Neuronal stem cell (in vitro differentiated cells): ENCODE measurements around the gene CACNG5.

Experiments used
- DNase-seq: peaks from one replicate; pipeline ENCODE4 v3.0.0-alpha.2; 2013; ENCODE audit warnings: low spot score
- H2AFZ ChIP-seq: one replicate; pipeline ENCODE4 v1.6.1; 2013; ENCODE audit warnings: mild to moderate bottlenecking, low read length, inconsistent platforms
- H2AK5ac ChIP-seq: 2 replicates; pipeline ENCODE4 v1.6.1; 2013; ENCODE audit warnings: low read depth, mild to moderate bottlenecking, inconsistent platforms, low read length, moderate library complexity, mixed read lengths
- H2BK120ac ChIP-seq: 2 replicates; pipeline ENCODE4 v1.6.1; 2013; ENCODE audit warnings: low read depth, mild to moderate bottlenecking, inconsistent platforms, low read length, moderate library complexity, mixed read lengths
- H2BK12ac ChIP-seq: one replicate; pipeline ENCODE4 v1.6.1; 2013; ENCODE audit warnings: low read length, inconsistent platforms
- H2BK15ac ChIP-seq: 2 replicates; pipeline ENCODE4 v1.6.1; 2013; ENCODE audit warnings: mild to moderate bottlenecking, low read length, inconsistent platforms, mixed read lengths
- H2BK5ac ChIP-seq: one replicate; pipeline ENCODE4 v1.6.1; 2013; ENCODE audit warnings: inconsistent platforms, mild to moderate bottlenecking, low read length, moderate library complexity
- H3K14ac ChIP-seq: one replicate; pipeline ENCODE4 v1.6.1; 2013; ENCODE audit warnings: low read length, inconsistent platforms
- H3K18ac ChIP-seq: 2 replicates; pipeline ENCODE4 v1.6.1; 2013; ENCODE audit warnings: low read length, inconsistent platforms
- H3K23ac ChIP-seq: 2 replicates; pipeline ENCODE4 v1.6.1; 2013; ENCODE audit warnings: low read depth, mild to moderate bottlenecking, mixed read lengths, low read length, inconsistent platforms; ENCODE audit not compliant: poor library complexity
- H3K27ac ChIP-seq: replicated peaks from 3 replicates; pipeline ENCODE4 v1.5.1; 2013; ENCODE audit warnings: low read length, inconsistent platforms
- H3K27me3 ChIP-seq, 3 experiments: 2 replicates each; pipeline ENCODE4 v1.6.1; 2013; ENCODE audit warnings: low read length in 3 of 3, mild to moderate bottlenecking in 2 of 3, inconsistent platforms in 1 of 3, low read depth in 1 of 3, mixed read lengths in 1 of 3, moderate library complexity in 1 of 3; ENCODE audit not compliant: control insufficient read depth in 3 of 3, insufficient read depth in 3 of 3
- H3K36me3 ChIP-seq, 2 donors: replicated peaks in 1 of 2; 2 replicates each; pipeline ENCODE4 v1.6.1; 2013; ENCODE audit warnings: low read length in 2 of 2; ENCODE audit not compliant: control insufficient read depth in 2 of 2, insufficient read depth in 2 of 2
- H3K4ac ChIP-seq: 2 replicates; pipeline ENCODE4 v1.6.1; 2013; ENCODE audit warnings: inconsistent platforms, mild to moderate bottlenecking, low read length, moderate library complexity
- H3K4me1 ChIP-seq, 2 donors: 1 replicate in 1 of 2; 2 replicates in 1 of 2; pipeline ENCODE4 v1.6.1; 2013; ENCODE audit warnings: low read length in 2 of 2, low read depth in 1 of 2; ENCODE audit not compliant: control insufficient read depth in 2 of 2, insufficient read depth in 1 of 2
- H3K4me2 ChIP-seq: one replicate; pipeline ENCODE4 v1.6.1; 2013; ENCODE audit warnings: mild to moderate bottlenecking, low read length, inconsistent platforms; ENCODE audit not compliant: insufficient read depth, poor library complexity, severe bottlenecking
- H3K4me3 ChIP-seq, 2 donors: 2 replicates each; pipeline ENCODE4 v1.5.1; 2013; ENCODE audit warnings: low read length in 2 of 2, mild to moderate bottlenecking in 2 of 2, inconsistent platforms in 1 of 2, moderate library complexity in 1 of 2
- H3K79me1 ChIP-seq: one replicate; pipeline ENCODE4 v1.6.1; 2013; ENCODE audit warnings: low read depth, mild to moderate bottlenecking, inconsistent platforms, low read length, moderate library complexity
- H3K9ac ChIP-seq: one replicate; pipeline ENCODE4 v1.6.1; 2013; ENCODE audit warnings: mild to moderate bottlenecking, low read depth, low read length, inconsistent platforms; ENCODE audit not compliant: poor library complexity
- H3K9me3 ChIP-seq, 2 donors: replicated peaks in 1 of 2; 2 replicates each; pipeline versions ENCODE3 to v1.6.1; 2013; ENCODE audit warnings: low read length in 2 of 2, mild to moderate bottlenecking in 2 of 2, inconsistent platforms in 1 of 2, low read depth in 1 of 2, mixed read lengths in 1 of 2, moderate library complexity in 1 of 2; ENCODE audit not compliant: control insufficient read depth in 2 of 2, insufficient read depth in 1 of 2
- H4K8ac ChIP-seq: one replicate; pipeline ENCODE4 v1.6.1; 2013; ENCODE audit warnings: low read depth, mild to moderate bottlenecking, inconsistent platforms, low read length, moderate library complexity
- H4K91ac ChIP-seq: one replicate; pipeline ENCODE4 v1.6.1; 2013; ENCODE audit warnings: low read length, low read depth, mild to moderate bottlenecking, inconsistent platforms; ENCODE audit not compliant: poor library complexity
- WGBS, 2 donors: extraction: QIAGEN DNeasy Blood & Tissue Kit; methylation state at CpG; one replicate each; pipeline ENCODE4 v1.1.7; 2013; ENCODE audit warnings: missing lambda C conversion rate in 2 of 2, mixed read lengths in 1 of 2; ENCODE audit not compliant: insufficient read length in 2 of 2, insufficient replicate concordance in 1 of 2; ENCODE audit errors: extremely low coverage in 2 of 2; 5-methylcytosine and 5-hydroxymethylcytosine counted together

CACNG5 gene

DNA sequence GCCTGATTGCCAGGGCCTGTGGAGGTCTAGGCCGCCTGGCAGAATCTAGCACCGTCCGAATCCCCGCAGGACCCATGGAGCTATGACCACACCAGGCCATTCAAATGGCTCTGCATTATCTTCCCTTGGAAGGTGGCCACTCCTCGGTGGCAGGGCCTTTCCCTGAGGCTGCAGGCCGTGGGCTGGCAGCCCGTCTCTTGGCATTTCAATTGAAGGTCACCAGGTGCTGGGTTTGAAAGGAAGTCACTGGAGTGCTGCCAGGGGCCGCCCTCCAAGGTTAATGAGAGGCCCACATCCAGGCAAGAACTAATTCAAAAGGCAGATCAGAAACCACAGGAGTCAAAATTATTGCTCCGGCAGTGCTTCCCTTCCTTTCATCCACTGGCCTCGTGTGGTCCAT lies 27.7 kb upstream of the CACNG5 start:
- Histone ChIP-seq H3K4me1 (peaks cover 9 to 29% of the 10 kb centered on the region in 2 donors), H2AK5ac (no peak overlapping the region), H4K8ac (no peak overlapping the region), H3K4me3 (no peak overlapping the region), H2BK15ac (no peak overlapping the region), H4K91ac (no peak overlapping the region), H3K9me3 (no peaks in the 10 kb centered on the region), H2BK120ac (no peak overlapping the region), H3K79me1 (no peaks in the 10 kb centered on the region), H3K27ac (no peak overlapping the region), H3K36me3 (no peaks in the 10 kb centered on the region), H2BK12ac (no peak overlapping the region), H2AFZ (no peak overlapping the region), H3K4ac (no peak overlapping the region), H3K18ac (no peak overlapping the region), H2BK5ac (no peak overlapping the region), H3K9ac (no peak overlapping the region), H3K4me2 (no peak overlapping the region), H3K27me3 (no peaks in the 10 kb centered on the region), H3K23ac (no peak overlapping the region), H3K14ac (no peak overlapping the region)
- DNase-seq, result no peak
- no CpG with 5 or more reads among the region's 10 CpGs for WGBS, 2 donors

GRCh38 chr17:66809408-66809807 lies 25.5 kb upstream of the CACNG5 start:
- Histone ChIP-seq H4K8ac (no peak overlapping the region), H3K14ac (no peak overlapping the region), H4K91ac (no peak overlapping the region), H2BK120ac (no peak overlapping the region), H2AFZ (no peak overlapping the region), H2BK15ac (no peak overlapping the region), H3K18ac (no peak overlapping the region), H3K27ac (no peak overlapping the region), H2AK5ac (no peak overlapping the region), H3K23ac (no peak overlapping the region), H3K9me3 (no peaks in the 10 kb centered on the region), H2BK5ac (no peak overlapping the region), H3K4ac (no peak overlapping the region), H2BK12ac (no peak overlapping the region), H3K9ac (no peak overlapping the region), H3K27me3 (no peaks in the 10 kb centered on the region), H3K79me1 (no peaks in the 10 kb centered on the region), H3K4me2 (no peak overlapping the region), H3K4me3 (no peak overlapping the region), H3K4me1 (peaks cover 0 to 29% of the 10 kb centered on the region in 2 donors), H3K36me3 (no peaks in the 10 kb centered on the region)
- no CpG with 5 or more reads among the region's 5 CpGs for WGBS, 2 donors
- DNase-seq, result no peak

GRCh38 chr17:66810951-66811682 lies 23.8 kb upstream of the CACNG5 start:
- Histone ChIP-seq H3K9me3 (no peaks in the 10 kb centered on the region), H3K4me3 (no peak overlapping the region), H2AK5ac (no peak overlapping the region), H2BK120ac (no peak overlapping the region), H3K14ac (no peak overlapping the region), H4K91ac (no peak overlapping the region), H3K27me3 (no peaks in the 10 kb centered on the region), H3K9ac (no peak overlapping the region), H3K36me3 (no peaks in the 10 kb centered on the region), H3K27ac (no peak overlapping the region), H4K8ac (no peak overlapping the region), H3K4me1 (peaks cover 0 to 23% of the 10 kb centered on the region in 2 donors), H3K23ac (no peak overlapping the region), H2BK15ac (no peak overlapping the region), H2BK12ac (no peak overlapping the region), H2BK5ac (no peak overlapping the region), H3K4me2 (no peak overlapping the region), H3K4ac (no peak overlapping the region), H3K18ac (no peak overlapping the region), H2AFZ (no peak overlapping the region), H3K79me1 (no peaks in the 10 kb centered on the region)
- no CpG with 5 or more reads among the region's 12 CpGs for WGBS, 2 donors
- no peak for DNase-seq

GRCh38 chr17:66811683-66812054 lies 23.2 kb upstream of the CACNG5 start:
- no peak overlapping the region for H3K9ac ChIP-seq
- peak overlapping the region; percentile 43 for H2AFZ ChIP-seq
- no CpG with 5 or more reads among the region's 9 CpGs for WGBS, 2 donors
- peaks cover 0 to 22% of the 10 kb centered on the region in 2 donors for H3K4me1 ChIP-seq
- DNase-seq, result no peak
- H2AK5ac ChIP-seq, result no peak overlapping the region
- H2BK15ac ChIP-seq, result no peak overlapping the region
- H3K4me3 ChIP-seq, result no peak overlapping the region
- H3K36me3 ChIP-seq, result no peaks in the 10 kb centered on the region
- no peaks in the 10 kb centered on the region for H3K27me3 ChIP-seq
- no peaks in the 10 kb centered on the region for H3K79me1 ChIP-seq
- H4K8ac ChIP-seq, result no peak overlapping the region
- no peak overlapping the region for H3K4me2 ChIP-seq
- H3K23ac ChIP-seq, result peak overlapping the region; percentile 5
- H2BK5ac ChIP-seq, result no peak overlapping the region
- H4K91ac ChIP-seq, result no peak overlapping the region
- no peak overlapping the region for H2BK120ac ChIP-seq
- no peaks in the 10 kb centered on the region for H3K9me3 ChIP-seq
- peak overlapping the region; percentile 26 for H3K14ac ChIP-seq
- no peak overlapping the region for H3K27ac ChIP-seq
- H3K4ac ChIP-seq, result no peak overlapping the region
- H3K18ac ChIP-seq, result no peak overlapping the region
- no peak overlapping the region for H2BK12ac ChIP-seq
